Tibial artery (tissue), 4 donors: ENCODE data around the gene RNF220.

Source experiments
- DNase-seq, 2 donors: peaks; one replicate each; pipeline ENCODE4 v3.0.0-alpha.2; 2019
- H3K27ac ChIP-seq, 2 donors: fragments of 200-600 bp; sonication (generic) in 1 of 2; 1 replicate in 1 of 2; 2 replicates in 1 of 2; pipeline ENCODE4 v1.5.1; 2018 to 2019; ENCODE audit warnings: mild to moderate bottlenecking in 1 of 2
- H3K27me3 ChIP-seq, 2 donors: fragments of 200-600 bp; sonication (generic) in 1 of 2; one replicate each; pipeline versions ENCODE4 v1.5.1 to v1.6.0; 2016 to 2019
- H3K36me3 ChIP-seq, 3 donors: fragments of 200-600 bp; sonication (generic) in 2 of 3; one replicate each; pipeline ENCODE4 v1.5.1; 2016 to 2019; ENCODE audit warnings: mild to moderate bottlenecking in 2 of 3
- H3K4me1 ChIP-seq, 4 donors: fragments of 200-600 bp; sonication (generic) in 2 of 4; 1 replicate in 3 of 4; 2 replicates in 1 of 4; pipeline ENCODE4 v1.5.1; 2016 to 2019
- H3K4me3 ChIP-seq, 2 donors: fragments of 200-600 bp; sonication (generic) in 1 of 2; 1 replicate in 1 of 2; 2 replicates in 1 of 2; pipeline ENCODE4 v1.5.1; 2018 to 2019; ENCODE audit warnings: mild to moderate bottlenecking in 2 of 2
- H3K9me3 ChIP-seq, 3 donors: fragments of 200-600 bp; sonication (generic) in 1 of 3; one replicate each; pipeline ENCODE4 v1.5.1; 2016 to 2019
- intact Hi-C: fragments of 100-400 bp; cut with DNase I; formaldehyde crosslinking; loops from one replicate; pipeline ENCODE4 v1.15.0; 2023; ENCODE audit warnings: low total_unique reads
- TF ChIP-seq, protein P1 (sequence below), 2 experiments: fragments of 200-600 bp in 1 of 2; fragments of 450-650 bp in 1 of 2; IDR thresholded peaks; one replicate each; pipeline ENCODE4 v1.5.1; 2017 to 2019; ENCODE audit warnings: antibody characterized with exemption in 2 of 2, mild to moderate bottlenecking in 1 of 2, moderate library complexity in 1 of 2

RNF220 gene

DNA sequence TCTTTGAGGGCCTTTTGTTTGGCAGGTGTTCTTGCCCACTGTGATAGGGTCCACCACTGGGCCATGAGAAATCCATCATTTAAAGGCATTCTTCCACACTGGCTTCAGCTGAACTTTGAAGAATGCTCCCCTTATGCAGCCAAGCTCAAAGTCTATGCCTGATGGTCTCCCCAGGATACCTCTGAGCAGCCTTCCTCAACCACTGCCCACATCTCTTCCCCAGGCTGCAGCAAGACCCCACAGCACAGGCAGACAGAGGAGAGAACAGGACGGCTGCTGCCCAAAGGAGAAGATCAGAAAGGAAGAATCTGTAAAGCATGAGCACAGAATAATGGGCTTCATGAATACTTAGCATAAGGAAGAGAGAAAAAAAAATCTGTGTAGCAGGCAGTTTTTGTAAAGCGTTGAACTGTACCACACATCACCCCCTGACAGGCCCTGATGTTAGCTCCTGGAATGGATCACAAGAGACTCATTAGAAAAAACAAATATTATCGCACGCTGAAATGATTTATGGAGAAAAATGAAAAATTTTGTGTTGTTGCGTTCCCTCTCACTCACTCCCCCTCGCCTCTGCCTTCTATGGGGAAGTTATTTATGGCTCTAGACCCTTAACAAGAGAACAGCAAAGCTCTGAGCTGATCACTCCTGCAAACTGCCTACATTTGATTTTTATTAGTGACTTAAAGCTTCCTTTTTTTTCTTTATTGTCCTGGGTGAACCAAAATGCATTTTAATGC lies 135.1 kb downstream of the RNF220 start:
- no peaks in the 10 kb centered on the region for H3K9me3 ChIP-seq
- intact Hi-C loops, result no loop called here
- peaks cover 0 to 45% of the 10 kb centered on the region in 2 donors for H3K27me3 ChIP-seq
- H3K4me1 ChIP-seq, result no peaks in the 10 kb centered on the region
- H3K36me3 ChIP-seq, result no peaks in the 10 kb centered on the region
- no peak for DNase-seq
- TF ChIP-seq, protein P1, sequence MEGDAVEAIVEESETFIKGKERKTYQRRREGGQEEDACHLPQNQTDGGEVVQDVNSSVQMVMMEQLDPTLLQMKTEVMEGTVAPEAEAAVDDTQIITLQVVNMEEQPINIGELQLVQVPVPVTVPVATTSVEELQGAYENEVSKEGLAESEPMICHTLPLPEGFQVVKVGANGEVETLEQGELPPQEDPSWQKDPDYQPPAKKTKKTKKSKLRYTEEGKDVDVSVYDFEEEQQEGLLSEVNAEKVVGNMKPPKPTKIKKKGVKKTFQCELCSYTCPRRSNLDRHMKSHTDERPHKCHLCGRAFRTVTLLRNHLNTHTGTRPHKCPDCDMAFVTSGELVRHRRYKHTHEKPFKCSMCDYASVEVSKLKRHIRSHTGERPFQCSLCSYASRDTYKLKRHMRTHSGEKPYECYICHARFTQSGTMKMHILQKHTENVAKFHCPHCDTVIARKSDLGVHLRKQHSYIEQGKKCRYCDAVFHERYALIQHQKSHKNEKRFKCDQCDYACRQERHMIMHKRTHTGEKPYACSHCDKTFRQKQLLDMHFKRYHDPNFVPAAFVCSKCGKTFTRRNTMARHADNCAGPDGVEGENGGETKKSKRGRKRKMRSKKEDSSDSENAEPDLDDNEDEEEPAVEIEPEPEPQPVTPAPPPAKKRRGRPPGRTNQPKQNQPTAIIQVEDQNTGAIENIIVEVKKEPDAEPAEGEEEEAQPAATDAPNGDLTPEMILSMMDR (IDR thresholded peaks at IDR 0.05), result no peak
- no peak overlapping the region for H3K27ac ChIP-seq
- no peak overlapping the region for H3K4me3 ChIP-seq

DNA sequence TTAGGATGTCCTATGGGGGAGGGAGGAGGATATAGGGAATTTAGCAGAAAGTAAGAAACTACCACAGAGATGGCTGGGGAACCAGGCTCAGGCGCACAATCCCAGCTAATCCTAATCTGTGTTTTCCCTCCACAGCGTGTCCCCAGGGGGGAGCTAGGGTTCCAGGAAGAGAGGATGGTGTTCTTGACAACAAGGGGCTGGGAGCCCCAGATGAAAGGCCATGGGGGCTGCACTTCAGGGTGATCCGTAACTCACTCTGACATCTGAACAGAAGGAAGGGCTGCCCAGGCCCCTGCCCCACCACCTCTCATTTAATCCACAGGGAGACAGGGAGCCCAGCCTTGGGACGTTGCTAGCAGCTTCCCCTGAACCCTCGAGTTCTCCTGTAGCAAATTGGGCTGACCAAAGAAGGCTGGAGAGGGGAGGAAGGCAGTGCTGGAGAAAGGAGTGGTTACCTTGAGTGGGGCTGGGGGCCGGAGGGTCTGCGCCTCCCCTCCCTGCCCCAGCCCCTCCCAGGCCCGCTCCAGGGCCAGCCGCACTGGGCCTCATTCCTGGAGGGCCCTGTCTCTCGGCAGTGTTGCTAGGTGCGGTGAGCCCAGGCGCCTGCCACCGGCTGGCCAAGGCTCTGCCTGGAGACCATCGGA lies 137.5 kb downstream of the RNF220 start:
- no peak overlapping the region for H3K4me3 ChIP-seq
- no peaks in the 10 kb centered on the region for H3K36me3 ChIP-seq
- no peaks in the 10 kb centered on the region for H3K4me1 ChIP-seq
- intact Hi-C loops, result no loop called here
- DNase-seq, result no peak
- TF ChIP-seq, protein P1 (IDR thresholded peaks at IDR 0.05), result no peak
- H3K27me3 ChIP-seq, result peaks cover 0 to 61% of the 10 kb centered on the region in 2 donors
- H3K27ac ChIP-seq, result no peak overlapping the region
- no peaks in the 10 kb centered on the region for H3K9me3 ChIP-seq

DNA sequence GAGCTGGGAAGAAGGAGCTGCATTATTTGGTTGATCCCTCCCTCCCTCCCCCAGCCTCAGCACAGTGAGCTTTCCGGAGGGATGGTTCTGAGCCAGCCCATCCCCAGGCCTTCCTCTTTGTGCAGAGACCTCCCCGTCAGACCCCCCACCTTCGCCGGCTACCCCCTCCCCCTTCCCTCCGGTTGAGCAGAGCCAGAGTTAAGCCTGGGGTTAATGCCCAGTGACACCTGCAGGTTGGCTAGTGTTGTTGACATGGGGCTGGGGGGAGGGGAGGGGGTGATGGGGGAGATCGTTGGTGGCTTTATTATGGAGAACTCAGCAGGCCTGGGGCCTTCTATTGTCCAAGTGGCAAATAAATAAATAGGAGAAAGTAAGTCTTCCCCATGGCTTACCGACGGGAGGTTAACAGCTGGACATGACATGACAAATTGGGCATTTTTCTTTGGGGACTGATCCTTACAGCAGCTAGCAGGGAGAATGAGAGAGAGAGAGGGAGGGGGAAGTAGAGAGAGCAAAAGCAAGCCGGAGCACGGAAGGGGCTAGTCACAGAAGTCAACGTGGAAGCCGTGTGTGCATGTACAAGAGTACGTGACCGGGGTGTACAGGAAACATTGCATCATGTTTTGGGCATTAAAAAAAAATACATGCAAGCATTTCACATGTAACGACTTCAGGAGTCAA lies 138.1 kb downstream of the RNF220 start:
- Histone ChIP-seq H3K36me3 (no peaks in the 10 kb centered on the region), H3K4me1 (no peaks in the 10 kb centered on the region), H3K9me3 (no peaks in the 10 kb centered on the region), H3K27ac (no peak overlapping the region), H3K4me3 (no peak overlapping the region), H3K27me3 (peaks cover 0 to 64% of the 10 kb centered on the region in 2 donors)
- intact Hi-C loops, result no loop called here
- no peak for DNase-seq
- TF ChIP-seq, protein P1 (IDR thresholded peaks at IDR 0.05), result no peak

DNA sequence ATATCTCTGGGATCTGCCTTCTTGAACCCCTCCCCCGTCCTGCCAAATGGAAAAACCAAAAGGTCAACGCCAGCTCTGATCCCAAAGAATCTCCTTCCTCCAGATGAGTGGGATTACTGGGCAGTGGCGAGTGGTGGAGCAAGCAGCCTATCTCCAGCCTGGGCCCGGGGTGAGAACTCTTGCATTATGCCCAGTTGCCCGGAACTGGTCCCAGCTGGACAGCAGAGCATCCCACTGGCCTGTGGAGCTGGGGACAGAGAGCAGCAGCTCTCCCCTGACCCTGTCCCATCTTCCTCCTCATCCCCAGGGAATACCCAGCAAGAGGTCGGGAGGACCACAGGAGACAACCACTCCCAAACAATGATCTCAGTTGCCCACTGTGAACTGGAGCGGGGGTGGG lies 138.7 kb downstream of the RNF220 start:
- Histone ChIP-seq H3K36me3 (no peaks in the 10 kb centered on the region), H3K27ac (no peak overlapping the region), H3K27me3 (peaks cover 0 to 67% of the 10 kb centered on the region in 2 donors), H3K4me3 (no peak overlapping the region), H3K4me1 (no peaks in the 10 kb centered on the region), H3K9me3 (no peaks in the 10 kb centered on the region)
- no peak for DNase-seq
- TF ChIP-seq, protein P1 (IDR thresholded peaks at IDR 0.05), result no peak
- intact Hi-C loops, result no loop called here

DNA sequence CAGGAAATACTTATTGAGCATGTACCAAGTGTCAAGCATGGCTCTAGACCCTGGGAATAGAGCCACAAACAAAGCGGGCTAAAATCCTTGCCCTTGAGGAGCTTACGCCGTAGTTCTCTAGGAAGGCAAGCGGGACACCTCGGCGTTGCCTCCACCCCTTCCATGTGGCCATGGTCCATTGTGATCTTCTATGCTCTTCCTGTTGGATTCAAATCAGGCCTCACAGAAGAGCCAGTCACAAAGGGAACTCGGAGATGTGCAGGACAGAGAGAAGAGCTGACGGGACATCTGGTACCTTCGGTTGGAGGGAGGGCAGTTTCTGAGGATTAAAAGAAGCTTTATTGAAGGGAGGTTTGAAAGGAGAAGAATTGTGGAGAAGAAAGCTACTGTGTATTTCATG lies 139.9 kb downstream of the RNF220 start:
- peaks cover 0 to 64% of the 10 kb centered on the region in 2 donors for H3K27me3 ChIP-seq
- intact Hi-C loops, result no loop called here
- H3K9me3 ChIP-seq, result no peaks in the 10 kb centered on the region
- no peak overlapping the region for H3K4me3 ChIP-seq
- H3K36me3 ChIP-seq, result no peaks in the 10 kb centered on the region
- no peaks in the 10 kb centered on the region for H3K4me1 ChIP-seq
- no peak overlapping the region for H3K27ac ChIP-seq
- TF ChIP-seq, protein P1 (IDR thresholded peaks at IDR 0.05), result no peak
- no peak for DNase-seq
